HEK293 (cell line): Measurements from ENCODE around the gene AFF3.

Source experiments
- CTCF ChIA-PET: fragments of 350-600 bp; formaldehyde crosslinking; extraction: SDS; loops from one replicate; lab custom pipeline; 2021; ENCODE audit warnings: antibody characterized with exemption; lab: Yijun Ruan, JAX
- POLR2A ChIA-PET: fragments of 300-600 bp; formaldehyde crosslinking; extraction: SDS; loops from one replicate; lab custom pipeline; 2020; ENCODE audit warnings: antibody characterized with exemption, inconsistent platforms; lab: Yijun Ruan, JAX
- H3K27ac ChIP-seq: fragments of 200-500 bp; sonication (Bioruptor generic); 2 replicates; pipeline ENCODE4 v1.5.1; 2014; ENCODE audit warnings: low read depth, low read length, control low read depth, inconsistent platforms; ENCODE audit errors: extremely low read depth
- H3K36me3 ChIP-seq, 2 experiments: fragments of 200-500 bp in 1 of 2; sonication (Bioruptor generic) in 1 of 2; 1 replicate in 1 of 2; 2 replicates in 1 of 2; pipeline ENCODE4 v1.5.1; 2014 to 2017; ENCODE audit warnings: inconsistent platforms in 2 of 2, low read length in 2 of 2; ENCODE audit not compliant: control insufficient read depth in 2 of 2, insufficient read depth in 1 of 2
- H3K4me1 ChIP-seq: fragments of 200-500 bp; sonication (Bioruptor generic); 2 replicates; pipeline ENCODE4 v1.5.1; 2014; ENCODE audit warnings: mild to moderate bottlenecking, low read length, inconsistent platforms; ENCODE audit not compliant: control insufficient read depth, insufficient read depth
- H3K4me3 ChIP-seq: 2 replicates; pipeline ENCODE4 v1.5.1; 2011; ENCODE audit warnings: low read depth, mild to moderate bottlenecking, control low read depth, low read length, moderate library complexity
- H3K9me3 ChIP-seq: fragments of 200-500 bp; sonication (Bioruptor generic); 2 replicates; pipeline ENCODE4 v1.5.1; 2014; ENCODE audit warnings: low read depth, low read length, inconsistent platforms; ENCODE audit not compliant: control insufficient read depth, insufficient read depth
- AEBP2 ChIP-seq: fragments of 450-650 bp; formaldehyde crosslinking; IDR thresholded peaks from 2 replicates; pipeline ENCODE4 v1.5.1; 2016; ENCODE audit warnings: missing biosample characterization, missing genetic modification characterization, borderline replicate concordance
- CTCF ChIP-seq: fragments of 450-650 bp; formaldehyde crosslinking; IDR thresholded peaks from 2 replicates; pipeline ENCODE4 v1.5.1; 2016; ENCODE audit warnings: missing biosample characterization, missing genetic modification characterization
- SCRT2 ChIP-seq: fragments of 450-650 bp; formaldehyde crosslinking; IDR thresholded peaks from 2 replicates; pipeline ENCODE4 v1.5.1; 2016; ENCODE audit warnings: missing biosample characterization, missing genetic modification characterization
- SETDB1 ChIP-seq: IDR thresholded peaks from one replicate; pipeline ENCODE4 v1.6.1; 2017; ENCODE audit warnings: mild to moderate bottlenecking, low read length, moderate library complexity, mixed read lengths; ENCODE audit not compliant: insufficient read length
- SP7 ChIP-seq: fragments of 450-650 bp; formaldehyde crosslinking; IDR thresholded peaks from 2 replicates; pipeline ENCODE4 v1.5.1; 2016; ENCODE audit warnings: missing biosample characterization, missing genetic modification characterization
- ZBTB10 ChIP-seq: fragments of 450-650 bp; formaldehyde crosslinking; IDR thresholded peaks from 2 replicates; pipeline ENCODE4 v1.5.1; 2016; ENCODE audit warnings: missing biosample characterization, missing genetic modification characterization
- ZBTB17 ChIP-seq: fragments of 450-650 bp; formaldehyde crosslinking; IDR thresholded peaks from 2 replicates; pipeline ENCODE4 v1.5.1; 2016; ENCODE audit warnings: missing biosample characterization, missing genetic modification characterization
- ZBTB26 ChIP-seq: fragments of 450-650 bp; formaldehyde crosslinking; optimal IDR thresholded peaks from 2 replicates; pipeline ENCODE3; 2016; ENCODE audit warnings: missing biosample characterization, mild to moderate bottlenecking, missing genetic modification characterization
- ZBTB49 ChIP-seq: fragments of 450-650 bp; formaldehyde crosslinking; IDR thresholded peaks from 2 replicates; pipeline ENCODE4 v1.5.1; 2016; ENCODE audit warnings: missing biosample characterization, missing genetic modification characterization, low read depth
- ZFP41 ChIP-seq: fragments of 450-650 bp; formaldehyde crosslinking; IDR thresholded peaks from 2 replicates; pipeline ENCODE4 v1.5.1; 2016; ENCODE audit warnings: missing biosample characterization, missing genetic modification characterization, borderline replicate concordance
- ZNF112 ChIP-seq: fragments of 450-650 bp; formaldehyde crosslinking; IDR thresholded peaks from 2 replicates; pipeline ENCODE4 v1.5.0; 2017; ENCODE audit warnings: missing biosample characterization, missing genetic modification characterization
- ZNF16 ChIP-seq: fragments of 450-650 bp; formaldehyde crosslinking; IDR thresholded peaks from 2 replicates; pipeline ENCODE4 v1.5.1; 2016; ENCODE audit warnings: low read depth, missing biosample characterization, missing genetic modification characterization
- ZNF335 ChIP-seq: fragments of 450-650 bp; formaldehyde crosslinking; conservative IDR thresholded peaks from 2 replicates; pipeline ENCODE4 v1.5.1; 2016; ENCODE audit warnings: missing biosample characterization, missing genetic modification characterization
- ZNF501 ChIP-seq: fragments of 450-650 bp; formaldehyde crosslinking; IDR thresholded peaks from 2 replicates; pipeline ENCODE4 v1.5.1; 2016; ENCODE audit warnings: missing biosample characterization, missing genetic modification characterization
- ZNF561 ChIP-seq: fragments of 450-650 bp; IDR thresholded peaks from 2 replicates; pipeline ENCODE4 v1.5.1; 2018; ENCODE audit warnings: missing biosample characterization, missing genetic modification characterization, borderline replicate concordance
- ZNF654 ChIP-seq: fragments of 450-650 bp; formaldehyde crosslinking; IDR thresholded peaks from 2 replicates; pipeline ENCODE4 v1.5.1; 2016; ENCODE audit warnings: low read depth, missing biosample characterization, missing genetic modification characterization
- ZNF660 ChIP-seq: fragments of 450-650 bp; IDR thresholded peaks from 2 replicates; pipeline ENCODE4 v1.5.1; 2018; ENCODE audit warnings: missing biosample characterization, mild to moderate bottlenecking, missing genetic modification characterization
- ZSCAN30 ChIP-seq: fragments of 450-650 bp; IDR thresholded peaks from 2 replicates; pipeline ENCODE4 v1.5.1; 2018; ENCODE audit warnings: missing biosample characterization, mild to moderate bottlenecking, missing genetic modification characterization, moderate library complexity

AFF3 gene

GRCh38 chr2:99559075-99559662, 583.2 kb downstream of the AFF3 start:
- ChIA-PET POLR2A (no interaction called here), CTCF (interaction anchor here (0.5 to 5.2 kb wide), 25 partner anchors 9 to 822 kb away, joined by 3 to 61 read pairs (median 4); no protein-coding TSS in a partner anchor)
- Histone ChIP-seq H3K36me3 (peaks cover 0 to 4% of the 10 kb centered on the region in 2 experiments; a peak in 2 of 3 replicates), H3K4me1 (no peaks in the 10 kb centered on the region), H3K27ac (no peak overlapping the region), H3K9me3 (no peaks in the 10 kb centered on the region), H3K4me3 (no peak overlapping the region)
- TF ChIP-seq ZNF660 (tag by site-specific recombination): 0 out of 2 replicates have a peak, but pooled peaks have one; percentile 42
- TF ChIP-seq ZNF501 (tag by site-specific recombination): no peak
- no peak for TF ChIP-seq ZNF112
- TF ChIP-seq ZNF16 (tag by site-specific recombination): no peak
- TF ChIP-seq ZNF654 (tag by site-specific recombination): peak; percentile 90
- peak; percentile 36; the same call in 1 of the 2 replicates for TF ChIP-seq SCRT2 (tag by site-specific recombination)
- TF ChIP-seq ZFP41: no peak
- TF ChIP-seq AEBP2 (tag by site-specific recombination): no peak
- peak; percentile 96 for TF ChIP-seq ZNF561 (tag by site-specific recombination)
- no peak for TF ChIP-seq ZNF335 (tag by site-specific recombination)
- TF ChIP-seq ZBTB26: no peak
- peak; percentile 35; the same call in 1 of the 2 replicates for TF ChIP-seq ZSCAN30 (tag by site-specific recombination)
- TF ChIP-seq ZBTB17 (tag by site-specific recombination): no peak
- 0 out of 2 replicates have a peak, but pooled peaks have one; percentile 20 for TF ChIP-seq SP7 (tag by site-specific recombination)
- TF ChIP-seq ZBTB10: no peak
- TF ChIP-seq ZBTB49 (tag by site-specific recombination): no peak
- peak; percentile 83 for TF ChIP-seq CTCF (tag by site-specific recombination)
- TF ChIP-seq SETDB1: no peak
